H9 (cell line): ENCODE measurements around the gene CHAF1A. TPM values are rescaled to one million over a fixed set of nuclear protein-coding genes. Genes with fewer than 3 reads are reported as not detected.

Experiments
- DNase-seq: peaks from one replicate; pipeline ENCODE4 v3.0.0-alpha.2; 2017
- H2AFZ ChIP-seq: one replicate; pipeline ENCODE4 v1.6.1; 2013; ENCODE audit warnings: mild to moderate bottlenecking, low read length, control low read depth, moderate library complexity
- H2AK5ac ChIP-seq: 2 replicates; pipeline ENCODE4 v1.6.1; 2013; ENCODE audit warnings: low read length, control low read depth, mixed read lengths; ENCODE audit not compliant: insufficient read length
- H2BK120ac ChIP-seq: one replicate; pipeline ENCODE4 v1.6.1; 2013; ENCODE audit warnings: low read depth, mild to moderate bottlenecking, low read length, control low read depth, inconsistent platforms; ENCODE audit not compliant: poor library complexity, severe bottlenecking
- H2BK12ac ChIP-seq: 2 replicates; pipeline ENCODE4 v1.6.1; 2013; ENCODE audit warnings: low read length, control low read depth, mixed read lengths, low read depth; ENCODE audit not compliant: insufficient read length
- H2BK15ac ChIP-seq: 2 replicates; pipeline ENCODE4 v1.6.1; 2013; ENCODE audit warnings: low read depth, low read length, control low read depth
- H2BK20ac ChIP-seq: one replicate; pipeline ENCODE4 v1.6.1; 2013; ENCODE audit warnings: low read depth, mild to moderate bottlenecking, low read length, control low read depth, inconsistent platforms; ENCODE audit not compliant: poor library complexity, severe bottlenecking
- H2BK5ac ChIP-seq: 2 replicates; pipeline ENCODE4 v1.6.1; 2013; ENCODE audit warnings: low read length, control low read depth, mixed read lengths; ENCODE audit not compliant: insufficient read length
- H3K14ac ChIP-seq: 2 replicates; pipeline ENCODE4 v1.6.1; 2013; ENCODE audit warnings: low read length, control low read depth; ENCODE audit not compliant: insufficient read depth
- H3K18ac ChIP-seq: 2 replicates; pipeline ENCODE4 v1.6.1; 2013; ENCODE audit warnings: low read depth, mild to moderate bottlenecking, mixed read lengths, low read length, control low read depth; ENCODE audit not compliant: insufficient read length
- H3K23ac ChIP-seq: 2 replicates; pipeline ENCODE4 v1.6.1; 2013; ENCODE audit warnings: low read length, control low read depth, mixed read lengths, low read depth; ENCODE audit not compliant: insufficient read length
- H3K23me2 ChIP-seq: 2 replicates; pipeline ENCODE4 v1.6.1; 2013; ENCODE audit warnings: low read depth, mild to moderate bottlenecking, mixed read lengths, low read length, control low read depth; ENCODE audit not compliant: insufficient read length, poor library complexity, severe bottlenecking
- H3K27ac ChIP-seq: 2 replicates; pipeline ENCODE4 v1.5.1; 2013; ENCODE audit warnings: low read length, control low read depth, mixed read lengths, low read depth; ENCODE audit not compliant: insufficient read length
- H3K27me3 ChIP-seq: 2 replicates; pipeline ENCODE4 v1.6.1; 2013; ENCODE audit warnings: low read length, control low read depth, inconsistent platforms; ENCODE audit not compliant: insufficient read depth
- H3K4ac ChIP-seq: 2 replicates; pipeline ENCODE4 v1.6.1; 2013; ENCODE audit warnings: low read depth, mild to moderate bottlenecking, control low read depth, inconsistent platforms, low read length, moderate library complexity
- H3K4me1 ChIP-seq: 2 replicates; pipeline ENCODE4 v1.6.1; 2013; ENCODE audit warnings: low read length, control low read depth, inconsistent platforms; ENCODE audit not compliant: insufficient read depth
- H3K4me2 ChIP-seq: 2 replicates; pipeline ENCODE4 v1.6.1; 2013; ENCODE audit warnings: low read length, control low read depth, mixed read lengths; ENCODE audit not compliant: insufficient read length, insufficient read depth
- H3K56ac ChIP-seq: 2 replicates; pipeline ENCODE4 v1.6.1; 2013; ENCODE audit warnings: low read depth, mild to moderate bottlenecking, mixed read lengths, low read length, control low read depth; ENCODE audit not compliant: insufficient read length
- H3K79me1 ChIP-seq: 2 replicates; pipeline ENCODE4 v1.6.1; 2013; ENCODE audit warnings: low read depth, mild to moderate bottlenecking, moderate library complexity, low read length, control low read depth, inconsistent platforms; ENCODE audit not compliant: insufficient read depth, poor library complexity, severe bottlenecking
- H3K79me2 ChIP-seq: 2 replicates; pipeline ENCODE4 v1.6.1; 2013; ENCODE audit warnings: low read length, control low read depth, inconsistent platforms; ENCODE audit not compliant: insufficient read depth
- H3K9ac ChIP-seq: 2 replicates; pipeline ENCODE4 v1.6.1; 2013; ENCODE audit warnings: low read length, control low read depth, mixed read lengths; ENCODE audit not compliant: insufficient read length; ENCODE audit errors: extremely low read depth
- H3K9me3 ChIP-seq: one replicate; pipeline ENCODE4 v1.6.1; 2013; ENCODE audit warnings: low read depth, low read length, inconsistent platforms; ENCODE audit not compliant: control insufficient read depth
- H3T11ph ChIP-seq: one replicate; pipeline ENCODE4 v1.6.1; 2013; ENCODE audit warnings: mild to moderate bottlenecking, low read length, control low read depth, inconsistent platforms
- H4K20me1 ChIP-seq: one replicate; pipeline ENCODE4 v1.6.1; 2013; ENCODE audit not compliant: control insufficient read depth, insufficient read length, insufficient read depth
- H4K5ac ChIP-seq: 2 replicates; pipeline ENCODE4 v1.6.1; 2013; ENCODE audit warnings: low read depth, mild to moderate bottlenecking, mixed read lengths, low read length, control low read depth; ENCODE audit not compliant: insufficient read length
- H4K8ac ChIP-seq: replicated peaks from 2 replicates; pipeline ENCODE4 v1.6.1; 2013; ENCODE audit warnings: low read length, control low read depth, mixed read lengths, low read depth; ENCODE audit not compliant: insufficient read length
- H4K91ac ChIP-seq: 2 replicates; pipeline ENCODE4 v1.6.1; 2013; ENCODE audit warnings: low read depth, mild to moderate bottlenecking, moderate library complexity, mixed read lengths, low read length, control low read depth; ENCODE audit not compliant: insufficient read length
- H3K27ac Mint-ChIP-seq, 3 experiments: 2 replicates in 2 of 3; 3 replicates in 1 of 3; pipeline ENCODE4 v1.8.0; 2020 to 2021; ENCODE audit warnings: mixed read lengths in 3 of 3, mild to moderate bottlenecking in 1 of 3, moderate library complexity in 1 of 3
- H3K27me3 Mint-ChIP-seq: 2 replicates; pipeline ENCODE4 v1.8.0; 2021; ENCODE audit warnings: low read depth, mild to moderate bottlenecking, moderate library complexity, mixed read lengths
- H3K36me3 Mint-ChIP-seq, 3 experiments: 2 replicates in 2 of 3; 3 replicates in 1 of 3; pipeline ENCODE4 v1.8.0; 2020 to 2021; ENCODE audit warnings: low read depth in 3 of 3, mixed read lengths in 3 of 3; ENCODE audit not compliant: insufficient read depth in 1 of 3
- H3K4me1 Mint-ChIP-seq, 2 experiments: 2 replicates each; pipeline ENCODE4 v1.8.0; 2020; ENCODE audit warnings: mixed read lengths in 2 of 2
- H3K4me3 Mint-ChIP-seq, 2 experiments: 2 replicates in 1 of 2; 3 replicates in 1 of 2; pipeline ENCODE4 v1.8.0; 2020 to 2021; ENCODE audit warnings: mild to moderate bottlenecking in 2 of 2, mixed read lengths in 2 of 2, moderate library complexity in 1 of 2
- H3K9me3 Mint-ChIP-seq, 2 experiments: 2 replicates in 1 of 2; 3 replicates in 1 of 2; pipeline ENCODE4 v1.8.0; 2020; ENCODE audit warnings: mild to moderate bottlenecking in 2 of 2, mixed read lengths in 2 of 2, moderate library complexity in 1 of 2
- WGBS: extraction: QIAGEN DNeasy Blood & Tissue Kit; methylation state at CpG from one replicate; pipeline ENCODE4 v1.1.7; 2013; ENCODE audit warnings: missing lambda C conversion rate, low lambda C conversion rate, mixed read lengths; ENCODE audit not compliant: insufficient read length; ENCODE audit errors: extremely low coverage; 5-methylcytosine and 5-hydroxymethylcytosine counted together
- total RNA-seq: library from RNA; stranded (reverse); gene quantifications from 2 replicates; pipeline ENCODE4 v1.2.1, GENCODE V29; 2021
- TF ChIP-seq, protein P1 (sequence below): fragments of 200-600 bp; sonication (generic); conservative IDR thresholded peaks from 3 replicates; pipeline ENCODE4 v1.8.0; 2021; ENCODE audit warnings: antibody characterized with exemption, mild to moderate bottlenecking

The CHAF1A gene
- total RNA-seq, 1 experiment from 2014 or later, result 143 TPM

GRCh38 chr19:4443966-4444764 is 41.7 kb downstream of the CHAF1A start:
- Histone ChIP-seq H2BK12ac (no peak overlapping the region), H3T11ph (no peak overlapping the region), H3K4ac (no peak overlapping the region), H2BK15ac (no peak overlapping the region), H3K4me1 (no peaks in the 10 kb centered on the region), H2BK120ac (no peak overlapping the region), H3K23me2 (no peaks in the 10 kb centered on the region), H3K79me1 (no peaks in the 10 kb centered on the region), H3K4me2 (no peak overlapping the region), H2BK20ac (no peak overlapping the region), H4K20me1 (peaks cover 2% of the 10 kb centered on the region), H3K9me3 (no peaks in the 10 kb centered on the region), H4K91ac (no peak overlapping the region), H3K23ac (no peak overlapping the region), H2BK5ac (no peak overlapping the region), H2AK5ac (no peak overlapping the region), H4K8ac (no peak overlapping the region), H4K5ac (no peak overlapping the region), H3K56ac (no peak overlapping the region), H2AFZ (no peak overlapping the region), H3K79me2 (no peaks in the 10 kb centered on the region), H3K27me3 (no peaks in the 10 kb centered on the region), H3K14ac (no peak overlapping the region; the same call in 1 of the 2 replicates), H3K18ac (no peak overlapping the region), H3K27ac (no peak overlapping the region), H3K9ac (no peak overlapping the region)
- Mint-ChIP-seq H3K9me3 (no peaks in the 10 kb centered on the region), H3K4me3 (no peak overlapping the region), H3K27ac (peak overlapping the region in 2 of 3 experiments; percentile 82 to 87; a peak in 3 of 7 replicates), H3K27me3 (no peaks in the 10 kb centered on the region; the same call in 1 of the 2 replicates), H3K36me3 (peaks cover 24 to 62% (median 53%) of the 10 kb centered on the region in 3 experiments), H3K4me1 (0 out of 4 replicates have a peak, but pooled peaks cover 0 to 5% of the 10 kb centered on the region in 2 experiments)
- WGBS, result no CpG with 5 or more reads among the region's 20 CpGs
- TF ChIP-seq, protein P1, sequence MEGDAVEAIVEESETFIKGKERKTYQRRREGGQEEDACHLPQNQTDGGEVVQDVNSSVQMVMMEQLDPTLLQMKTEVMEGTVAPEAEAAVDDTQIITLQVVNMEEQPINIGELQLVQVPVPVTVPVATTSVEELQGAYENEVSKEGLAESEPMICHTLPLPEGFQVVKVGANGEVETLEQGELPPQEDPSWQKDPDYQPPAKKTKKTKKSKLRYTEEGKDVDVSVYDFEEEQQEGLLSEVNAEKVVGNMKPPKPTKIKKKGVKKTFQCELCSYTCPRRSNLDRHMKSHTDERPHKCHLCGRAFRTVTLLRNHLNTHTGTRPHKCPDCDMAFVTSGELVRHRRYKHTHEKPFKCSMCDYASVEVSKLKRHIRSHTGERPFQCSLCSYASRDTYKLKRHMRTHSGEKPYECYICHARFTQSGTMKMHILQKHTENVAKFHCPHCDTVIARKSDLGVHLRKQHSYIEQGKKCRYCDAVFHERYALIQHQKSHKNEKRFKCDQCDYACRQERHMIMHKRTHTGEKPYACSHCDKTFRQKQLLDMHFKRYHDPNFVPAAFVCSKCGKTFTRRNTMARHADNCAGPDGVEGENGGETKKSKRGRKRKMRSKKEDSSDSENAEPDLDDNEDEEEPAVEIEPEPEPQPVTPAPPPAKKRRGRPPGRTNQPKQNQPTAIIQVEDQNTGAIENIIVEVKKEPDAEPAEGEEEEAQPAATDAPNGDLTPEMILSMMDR, result no peak
- DNase-seq, result no peak
